Liver (tissue), 9 donors: Measurements from ENCODE around the gene PARD3. TPM values are rescaled to one million over a fixed set of nuclear protein-coding genes. Genes with fewer than 3 reads are reported as not detected.

Experiments used
- DNase-seq: peaks from one replicate; pipeline ENCODE4 v3.0.0-alpha.2; 2017; ENCODE audit warnings: low spot score
- H3K27ac ChIP-seq, 2 donors: one replicate each; pipeline ENCODE4 v1.7.0; 2013; ENCODE audit warnings: inconsistent platforms in 2 of 2, low read length in 2 of 2, control low read depth in 1 of 2, low read depth in 1 of 2, mild to moderate bottlenecking in 1 of 2
- H3K27me3 ChIP-seq, 4 donors: one replicate each; pipeline versions ENCODE4 v1.6.1 to v1.7.0; 2013; ENCODE audit warnings: low read length in 3 of 4, inconsistent platforms in 1 of 4, mild to moderate bottlenecking in 1 of 4, moderate library complexity in 1 of 4; ENCODE audit not compliant: control insufficient read depth in 4 of 4, insufficient read depth in 4 of 4
- H3K36me3 ChIP-seq, 4 donors: one replicate each; pipeline versions ENCODE4 v1.6.1 to v1.7.0; 2013; ENCODE audit warnings: low read length in 3 of 4, mild to moderate bottlenecking in 3 of 4, low read depth in 1 of 4, moderate library complexity in 1 of 4; ENCODE audit not compliant: control insufficient read depth in 4 of 4, insufficient read depth in 3 of 4
- H3K4me1 ChIP-seq, 4 donors: one replicate each; pipeline versions ENCODE4 v1.6.1 to v1.7.0; 2013; ENCODE audit warnings: low read length in 3 of 4, mild to moderate bottlenecking in 3 of 4, moderate library complexity in 1 of 4; ENCODE audit not compliant: control insufficient read depth in 4 of 4, insufficient read depth in 4 of 4
- H3K4me3 ChIP-seq, 3 donors: one replicate each; pipeline versions ENCODE4 v1.6.1 to v1.7.0; 2013; ENCODE audit warnings: low read length in 3 of 3, control low read depth in 1 of 3, low read depth in 1 of 3, mild to moderate bottlenecking in 1 of 3
- H3K9ac ChIP-seq, 2 donors: one replicate each; pipeline ENCODE4 v1.7.0; 2013; ENCODE audit warnings: low read length in 2 of 2, mild to moderate bottlenecking in 2 of 2, moderate library complexity in 2 of 2, control low read depth in 1 of 2, low read depth in 1 of 2
- H3K9me3 ChIP-seq, 4 donors: one replicate each; pipeline versions ENCODE4 v1.6.1 to v1.7.0; 2013; ENCODE audit warnings: low read length in 3 of 4; ENCODE audit not compliant: control insufficient read depth in 4 of 4
- ATF3 ChIP-seq: IDR thresholded peaks from 2 replicates; pipeline ENCODE4 v1.6.1; 2016; ENCODE audit warnings: antibody characterized with exemption
- CTCF ChIP-seq: fragments of 150-350 bp; IDR thresholded peaks from 2 replicates; pipeline ENCODE4 v1.5.1; 2017; ENCODE audit warnings: improper control_type of control experiment, low read depth, low read length; ENCODE audit not compliant: missing input control
- EGR1 ChIP-seq, 2 donors: IDR thresholded peaks; 2 replicates each; pipeline ENCODE4 v1.6.1; 2016 to 2018; ENCODE audit warnings: antibody characterized with exemption in 2 of 2, low read depth in 2 of 2
- FOXA1 ChIP-seq: IDR thresholded peaks from 2 replicates; pipeline ENCODE4 v1.6.1; 2016; ENCODE audit warnings: antibody characterized with exemption
- FOXA2 ChIP-seq: IDR thresholded peaks from 2 replicates; pipeline ENCODE4 v1.6.1; 2016; ENCODE audit warnings: antibody characterized with exemption
- GABPA ChIP-seq, 2 donors: IDR thresholded peaks in 1 of 2; conservative IDR thresholded peaks in 1 of 2; 2 replicates each; pipeline ENCODE4 v1.6.1; 2016; ENCODE audit warnings: antibody characterized with exemption in 2 of 2, mild to moderate bottlenecking in 1 of 2, moderate library complexity in 1 of 2
- HNF4A ChIP-seq, 2 donors: conservative IDR thresholded peaks; 2 replicates each; pipeline ENCODE4 v1.6.1; 2016; ENCODE audit warnings: antibody characterized with exemption in 2 of 2, mild to moderate bottlenecking in 2 of 2
- HNF4G ChIP-seq: IDR thresholded peaks from 2 replicates; pipeline ENCODE4 v1.6.1; 2016; ENCODE audit warnings: antibody characterized with exemption
- JUND ChIP-seq, 2 donors: IDR thresholded peaks; 2 replicates each; pipeline ENCODE4 v1.6.1; 2016; ENCODE audit warnings: antibody characterized with exemption in 2 of 2
- MAX ChIP-seq: IDR thresholded peaks from 2 replicates; pipeline ENCODE4 v1.6.1; 2016; ENCODE audit warnings: antibody characterized with exemption
- NR2F2 ChIP-seq: IDR thresholded peaks from 2 replicates; pipeline ENCODE4 v1.6.1; 2016; ENCODE audit warnings: antibody characterized with exemption
- RAD21 ChIP-seq, 2 donors: IDR thresholded peaks; 2 replicates each; pipeline ENCODE4 v1.6.1; 2016; ENCODE audit warnings: antibody characterized with exemption in 2 of 2, mild to moderate bottlenecking in 2 of 2
- REST ChIP-seq: IDR thresholded peaks from 2 replicates; pipeline ENCODE4 v1.6.1; 2016; ENCODE audit warnings: antibody characterized with exemption, mild to moderate bottlenecking
- RXRA ChIP-seq, 2 donors: IDR thresholded peaks; 2 replicates each; pipeline ENCODE4 v1.6.1; 2017 to 2018; ENCODE audit warnings: antibody characterized with exemption in 2 of 2, mild to moderate bottlenecking in 1 of 2
- SP1 ChIP-seq: IDR thresholded peaks from 2 replicates; pipeline ENCODE4 v1.6.1; 2018; ENCODE audit warnings: antibody characterized with exemption, mild to moderate bottlenecking
- TAF1 ChIP-seq: conservative IDR thresholded peaks from 2 replicates; pipeline ENCODE4 v1.6.1; 2016; ENCODE audit warnings: antibody characterized with exemption, mild to moderate bottlenecking
- YY1 ChIP-seq: IDR thresholded peaks from 2 replicates; pipeline ENCODE4 v1.6.1; 2016; ENCODE audit warnings: antibody characterized with exemption, mild to moderate bottlenecking
- ZBTB33 ChIP-seq: IDR thresholded peaks from 2 replicates; pipeline ENCODE4 v1.6.1; 2016; ENCODE audit warnings: antibody characterized with exemption
- WGBS: extraction: QIAGEN DNeasy Blood & Tissue Kit; methylation state at CpG from one replicate; pipeline ENCODE4 v1.1.7; 2013; 5-methylcytosine and 5-hydroxymethylcytosine counted together
- polyA plus RNA-seq, 2 donors: library from polyadenylated mRNA; stranded (reverse) in 1 of 2; unstranded in 1 of 2; fragments of 200-250 nt in 1 of 2; fragments of >200 nt in 1 of 2; fragmentation: Nextera tagmentation in 1 of 2; extraction: Ambion mirVana in 1 of 2; gene quantifications; one replicate each; pipeline versions ENCODE4 v1.2.1 to v1.2.3, GENCODE V29; 2013 to 2015
- total RNA-seq, 2 donors: library from RNA; depleted of rRNA; stranded (reverse); fragments of >200 nt; gene quantifications; one replicate each; pipeline ENCODE4 v1.2.3, GENCODE V29; 2014
- donor health status: healthy.
- donor health status: healthy.
- donor health status: healthy.
- donor health status: healthy.
- donor health status: healthy.

The PARD3 gene
- total and polyA plus RNA-seq, 4 donors, result 12.3 to 43.8 (median 13.5) TPM

GRCh38 chr10:34596351-34596750, 218.7 kb downstream of the PARD3 start:
- no peak for DNase-seq
- 94% methylated on average over 7 of the region's 7 CpGs for WGBS
- TF ChIP-seq HNF4A (conservative IDR thresholded peaks at IDR 0.05) (no peak), YY1 (no peak), GABPA (IDR thresholded peaks at IDR 0.05 in 1 of 2, conservative IDR thresholded peaks at IDR 0.05 in 1 of 2) (no peak), SP1 (no peak), FOXA1 (no peak), HNF4G (no peak), RXRA (IDR thresholded peaks at IDR 0.05) (no peak), JUND (IDR thresholded peaks at IDR 0.05) (no peak), CTCF (no peak), REST (no peak), EGR1 (IDR thresholded peaks at IDR 0.05; ENCODE audit: low read depth in 2 of 2) (no peak), MAX (no peak), ZBTB33 (no peak), TAF1 (no peak), RAD21 (IDR thresholded peaks at IDR 0.05) (no peak), NR2F2 (no peak), ATF3 (no peak), FOXA2 (no peak)

More at GRCh38 chr10:34596351-34596750, 218.7 kb downstream of the PARD3 start:
- Histone ChIP-seq H3K4me1 (peaks cover 0 to 2% (median under 1%) of the 10 kb centered on the region in 4 donors), H3K4me3 (no peak overlapping the region), H3K9me3 (no peaks in the 10 kb centered on the region), H3K27ac (no peak overlapping the region), H3K27me3 (no peaks in the 10 kb centered on the region), H3K36me3 (no peaks in the 10 kb centered on the region), H3K9ac (no peak overlapping the region)
